Stimulated activated CD8-positive, alpha-beta memory T cell treated with anti-CD3 and anti-CD28 coated beads, Interleukin-7, amount 100 ng/mL, for 24 hours (primary cell): ENCODE measurements around the gene PAGR1.
"Not testable (repeated sequence)": the region's sequence is repeated elsewhere in the genome, so short reads cannot be mapped to it uniquely, and the experiment has no call there.

Source experiments
- DNase-seq: peaks from one replicate; pipeline ENCODE4 v3.0.0-alpha.2; 2020; ENCODE audit warnings: low read depth

The PAGR1 gene

GRCh38 chr16:29812754-29813643 is 3.0 kb upstream of the PAGR1 start:
- no peak for DNase-seq

GRCh38 chr16:29813644-29814562 is 2.0 kb upstream of the PAGR1 start:
- no peak for DNase-seq

DNA sequence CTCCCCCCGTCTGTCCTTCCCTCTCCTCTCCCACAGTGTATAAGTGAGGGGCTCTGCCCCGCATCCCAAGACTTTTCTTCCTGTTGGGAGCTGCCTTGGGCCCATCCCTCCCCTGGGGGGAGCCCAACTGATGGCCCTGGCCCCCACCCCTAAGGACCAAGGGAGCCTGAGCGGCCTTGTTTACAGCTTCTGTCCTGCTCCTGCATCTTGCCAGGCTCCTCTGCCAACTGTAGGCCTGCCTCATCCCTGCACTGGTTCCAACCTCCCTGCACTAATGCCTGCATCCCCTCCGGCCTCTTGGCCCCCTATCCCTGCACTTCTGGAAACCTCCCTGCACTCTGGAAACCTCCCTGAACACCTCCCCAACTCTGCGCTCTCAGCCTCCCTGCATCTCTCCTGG is 1.4 kb upstream of the PAGR1 start:
- no peak for DNase-seq

- no peak for DNase-seq
These were observed 775 bp upstream of the PAGR1 start for GRCh38 chr16:29815032-29815721.

DNA sequence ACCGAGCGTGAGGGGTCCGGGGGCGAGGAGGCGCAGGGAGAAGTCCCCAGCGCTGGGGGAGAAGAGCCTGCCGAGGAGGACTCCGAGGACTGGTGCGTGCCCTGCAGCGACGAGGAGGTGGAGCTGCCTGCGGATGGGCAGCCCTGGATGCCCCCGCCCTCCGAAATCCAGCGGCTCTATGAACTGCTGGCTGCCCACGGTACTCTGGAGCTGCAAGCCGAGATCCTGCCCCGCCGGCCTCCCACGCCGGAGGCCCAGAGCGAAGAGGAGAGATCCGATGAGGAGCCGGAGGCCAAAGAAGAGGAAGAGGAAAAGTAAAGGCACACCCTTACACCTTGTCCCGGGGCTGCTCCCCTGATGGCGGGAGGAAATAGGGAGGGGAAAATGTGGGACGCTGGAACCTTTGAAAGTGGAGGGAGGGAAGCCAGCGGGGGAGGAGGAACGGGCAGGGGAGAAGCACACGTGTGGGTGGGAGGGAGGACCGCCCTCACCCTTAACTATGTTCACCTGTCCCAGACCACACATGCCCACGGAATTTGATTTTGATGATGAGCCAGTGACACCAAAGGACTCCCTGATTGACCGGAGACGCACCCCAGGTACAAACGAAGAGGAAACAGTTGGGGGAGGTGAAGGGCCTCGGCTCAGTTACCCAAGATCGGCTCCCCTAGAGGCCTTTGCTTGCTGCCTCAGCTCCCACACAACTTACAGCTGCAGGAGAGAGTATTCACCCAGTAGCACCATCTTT is 916 bp downstream of the PAGR1 start:
- DNase-seq, result no peak

DNA sequence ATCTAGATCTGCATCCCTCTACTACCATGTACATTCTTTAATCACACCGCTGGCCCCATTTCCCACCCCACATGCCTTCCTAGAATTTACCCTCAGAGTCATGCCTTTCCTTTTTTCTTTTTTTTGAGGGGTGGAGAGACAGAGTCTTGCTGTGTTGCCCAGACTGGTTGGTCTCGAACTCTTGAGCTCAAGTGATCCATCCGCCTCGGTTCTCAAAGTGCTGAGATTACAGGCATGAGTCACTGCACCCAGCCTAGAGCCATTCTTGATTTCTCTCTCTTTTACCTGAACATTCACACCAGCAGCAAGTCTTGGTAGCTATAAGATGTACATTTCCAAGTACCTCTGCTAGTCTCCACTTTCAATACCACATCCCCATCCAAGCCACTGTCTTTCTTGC is 2.1 kb downstream of the PAGR1 start:
- DNase-seq, result no peak

- DNase-seq, result no peak
These were observed 3.6 kb downstream of the PAGR1 start for GRCh38 chr16:29819506-29819905.

DNA sequence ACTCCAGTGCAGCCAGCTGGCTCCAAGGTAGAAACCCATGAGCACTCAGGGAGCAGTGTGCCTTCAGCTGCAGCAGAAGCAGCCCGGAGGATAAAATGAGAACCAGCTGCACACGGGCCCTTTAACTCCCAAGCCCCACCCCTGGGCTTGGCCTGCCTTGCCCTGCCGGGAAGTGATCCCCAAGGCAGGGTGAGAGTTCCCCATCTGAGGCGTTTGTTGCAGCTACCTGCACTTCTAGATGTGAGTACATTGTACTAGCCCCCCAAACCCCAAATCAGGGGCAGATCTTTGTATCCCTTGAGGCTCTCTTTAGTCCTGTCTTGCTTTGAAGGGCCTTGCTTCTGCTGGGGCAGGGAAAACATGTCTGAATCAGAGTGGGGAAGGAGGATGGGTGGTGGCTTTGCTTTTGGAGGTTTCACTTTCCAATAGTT is 4.3 kb downstream of the PAGR1 start, which contains the start of gene MVP:
TSS of gene MVP (plus strand) at position 192 of the 431 bp plus-strand sequence. CDS start 10,088 bp downstream, outside the sequence.
- DNase-seq, result no peak

- DNase-seq, result no peak
These were observed 5.0 kb downstream of the PAGR1 start for GRCh38 chr16:29820730-29821642.

DNA sequence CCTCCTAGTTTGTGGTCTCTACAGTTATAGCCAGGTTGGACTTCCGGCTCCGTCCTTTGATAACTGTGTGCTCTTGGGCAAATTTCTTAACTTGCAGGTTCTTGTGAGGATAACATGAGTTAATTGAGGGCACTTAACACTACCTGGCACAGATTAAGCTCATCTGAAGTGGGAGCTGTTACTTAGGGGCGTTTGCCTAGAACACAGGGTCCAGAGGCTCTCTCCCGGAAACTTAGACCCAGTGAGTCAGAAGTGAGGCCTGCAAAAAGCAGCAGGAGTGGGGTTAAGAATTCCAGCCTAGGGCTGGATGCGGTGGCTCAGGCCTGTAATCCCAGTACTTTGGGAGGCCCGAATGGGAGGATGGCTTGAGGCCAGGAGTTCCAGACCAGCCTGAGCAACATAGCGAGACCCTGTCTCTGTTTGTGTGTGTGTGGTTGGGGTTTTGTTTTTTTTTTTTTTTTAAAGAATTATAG is 5.7 kb downstream of the PAGR1 start:
- no peak for DNase-seq

GRCh38 chr16:29824589-29825144 is 8.7 kb downstream of the PAGR1 start:
- DNase-seq, result no peak

DNA sequence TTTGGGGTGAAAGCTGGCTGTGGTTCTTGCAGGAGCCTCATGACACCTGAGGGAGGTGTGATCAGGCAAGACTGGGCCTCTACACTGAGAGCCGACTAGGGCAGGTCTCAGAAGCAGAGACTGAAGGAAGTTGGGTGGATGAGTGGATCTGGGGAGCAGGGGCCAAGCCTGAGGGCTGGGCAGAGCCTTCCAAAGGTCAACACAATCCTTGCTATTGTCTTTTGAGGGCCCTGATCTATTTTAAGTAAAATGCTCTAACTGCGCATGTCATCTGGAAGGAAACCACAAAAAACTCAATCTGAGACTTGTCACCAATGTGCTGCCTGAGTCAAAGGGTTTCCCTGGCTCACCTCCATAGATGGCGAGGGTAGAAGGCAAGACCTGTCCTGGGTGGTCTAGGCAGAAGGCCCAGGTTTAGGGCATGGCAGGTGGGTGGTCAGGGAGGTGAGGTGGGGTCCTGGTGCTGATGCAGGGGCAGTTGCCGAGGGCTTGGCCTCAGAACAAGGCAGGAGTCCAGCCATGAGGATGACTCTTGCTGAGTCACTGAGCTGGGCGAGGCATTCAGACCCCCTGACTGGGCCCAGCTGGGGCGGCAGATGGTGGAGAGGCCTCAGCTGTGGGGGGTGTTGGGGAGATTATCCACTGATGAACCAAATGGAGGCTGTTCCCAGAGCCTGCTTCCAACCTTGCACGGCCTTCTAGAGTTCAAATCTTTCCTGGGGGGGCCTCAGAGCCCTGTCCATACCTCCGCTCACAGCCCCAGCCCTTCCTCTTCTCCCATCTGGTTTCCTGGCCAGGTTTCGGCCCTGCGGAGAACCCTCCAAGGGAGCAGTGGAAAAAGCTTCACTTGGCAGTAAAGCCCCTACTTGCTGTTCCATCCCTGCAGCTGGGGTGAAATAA is 9.4 kb downstream of the PAGR1 start:
- no peak for DNase-seq

- DNase-seq, result no peak
These were observed 10.4 kb downstream of the PAGR1 start for GRCh38 chr16:29826342-29826695.

DNA sequence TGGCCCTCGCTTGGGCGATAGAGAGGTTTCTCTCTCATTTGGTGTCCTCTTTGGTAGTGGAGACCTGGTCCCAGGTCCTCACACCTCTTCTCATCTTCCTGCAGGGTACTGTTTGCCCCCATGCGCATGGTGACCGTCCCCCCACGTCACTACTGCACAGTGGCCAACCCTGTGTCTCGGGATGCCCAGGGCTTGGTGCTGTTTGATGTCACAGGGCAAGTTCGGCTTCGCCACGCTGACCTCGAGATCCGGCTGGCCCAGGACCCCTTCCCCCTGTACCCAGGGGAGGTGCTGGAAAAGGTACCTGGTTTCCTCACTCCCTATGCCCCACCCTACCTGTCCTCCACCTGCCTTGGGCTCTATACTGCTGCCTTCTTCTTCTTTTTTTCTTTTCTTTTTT is 14.8 kb downstream of the PAGR1 start:
- DNase-seq, result no peak

- no peak for DNase-seq
These were observed 15.5 kb downstream of the PAGR1 start for GRCh38 chr16:29831490-29831889.

DNA sequence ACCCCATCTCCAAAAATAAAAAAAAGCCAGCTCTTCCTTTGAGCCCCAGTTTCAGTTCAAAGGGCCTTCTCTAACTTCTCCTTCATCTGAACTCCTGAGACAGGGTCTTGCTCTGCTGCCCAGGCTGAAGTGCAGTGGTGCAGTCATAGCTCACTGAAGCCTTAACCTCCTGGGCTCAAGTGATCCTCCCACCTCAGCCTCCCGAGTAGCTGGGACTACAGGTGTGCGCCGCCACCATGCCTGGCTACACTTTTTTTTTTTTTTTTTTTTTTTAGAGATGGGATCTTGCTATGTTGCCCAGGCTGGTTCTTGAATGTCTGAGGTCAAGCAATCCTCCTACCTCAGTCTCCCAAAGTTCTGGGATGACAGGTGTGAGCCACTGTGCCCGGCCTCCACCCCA is 17.3 kb downstream of the PAGR1 start:
- DNase-seq, result not testable (repeated sequence)

GRCh38 chr16:29834079-29834478 is 18.1 kb downstream of the PAGR1 start:
- DNase-seq, result no peak

GRCh38 chr16:29835926-29836325 is 20.0 kb downstream of the PAGR1 start:
- no peak for DNase-seq

DNA sequence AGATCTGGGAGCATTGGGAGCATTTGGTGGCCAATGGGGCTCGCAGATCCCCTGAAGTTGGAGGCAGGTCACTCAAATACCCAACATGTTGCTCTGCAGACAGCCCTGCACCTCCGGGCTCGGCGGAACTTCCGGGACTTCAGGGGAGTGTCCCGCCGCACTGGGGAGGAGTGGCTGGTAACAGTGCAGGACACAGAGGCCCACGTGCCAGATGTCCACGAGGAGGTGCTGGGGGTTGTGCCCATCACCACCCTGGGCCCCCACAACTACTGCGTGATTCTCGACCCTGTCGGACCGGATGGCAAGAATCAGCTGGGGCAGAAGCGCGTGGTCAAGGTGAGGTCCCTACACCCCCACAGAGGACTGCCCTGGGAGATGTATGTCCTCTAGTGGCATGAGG is 20.7 kb downstream of the PAGR1 start:
- no peak for DNase-seq
